Ramos (cell line): ENCODE data around the gene GPHN.
"Not testable (repeated sequence)": the region's sequence is repeated elsewhere in the genome, so short reads cannot be mapped to it uniquely, and the experiment has no call there.

ENCODE experiments used
- in situ Hi-C: fragments of 300-500 bp; cut with MboI; formaldehyde crosslinking; loops from one replicate; pipeline ENCODE4 v1.14.3; 2022; ENCODE audit warnings: low sequenced_read_pairs; ENCODE audit not compliant: unreplicated experiment

Gene GPHN

DNA sequence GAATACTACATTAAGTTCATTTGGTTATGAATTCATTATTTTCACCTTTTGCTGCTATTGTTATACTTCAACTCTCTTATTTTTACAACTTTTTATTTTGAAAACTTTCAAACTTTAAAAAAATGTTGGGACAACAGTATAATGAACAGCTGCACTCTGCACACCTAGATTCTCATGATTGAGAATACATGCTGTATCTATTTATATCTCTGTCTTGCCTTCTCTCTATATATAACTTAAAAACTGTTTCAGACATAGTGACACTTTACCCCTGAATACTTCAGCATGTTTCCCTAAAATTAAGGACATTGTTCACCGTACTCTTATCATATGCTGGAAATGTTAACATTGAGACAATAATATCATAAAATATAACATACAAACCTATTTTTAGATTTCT, 237.1 kb downstream of the GPHN start:
- in situ Hi-C loops, result no loop called here

DNA sequence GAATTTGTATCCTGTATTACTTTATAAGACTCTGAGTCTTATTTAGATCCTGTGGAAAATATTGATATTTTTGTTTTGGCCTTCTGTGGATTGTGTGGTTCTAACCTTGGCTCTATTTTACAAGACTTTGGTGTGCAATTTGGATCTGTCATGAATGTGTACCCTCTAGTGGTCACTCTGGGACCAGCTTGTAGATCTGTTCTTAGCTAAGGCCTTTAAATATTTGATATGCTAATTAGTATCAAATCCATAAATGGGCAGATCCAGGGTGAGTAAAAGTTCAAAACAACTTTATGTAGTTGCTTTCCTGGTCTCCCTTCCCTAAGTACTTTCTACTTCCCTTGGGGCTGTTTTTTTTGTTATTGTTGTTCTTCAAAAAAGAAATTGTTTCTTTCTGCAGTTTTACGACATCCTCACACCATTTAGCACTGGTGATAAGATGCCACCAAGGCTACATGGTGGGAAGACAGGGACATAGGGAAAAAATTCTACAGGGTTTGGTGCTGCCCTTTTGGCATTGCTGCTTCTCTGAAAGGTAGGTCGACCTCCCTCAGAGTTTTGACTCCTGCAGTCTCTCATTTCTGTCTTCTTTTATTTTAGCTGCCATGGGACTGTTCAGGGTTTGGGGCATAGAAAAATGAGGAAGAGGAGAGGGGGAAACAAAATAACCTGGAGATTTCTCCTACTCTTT, 238.5 kb downstream of the GPHN start:
- in situ Hi-C loops, result no loop called here

DNA sequence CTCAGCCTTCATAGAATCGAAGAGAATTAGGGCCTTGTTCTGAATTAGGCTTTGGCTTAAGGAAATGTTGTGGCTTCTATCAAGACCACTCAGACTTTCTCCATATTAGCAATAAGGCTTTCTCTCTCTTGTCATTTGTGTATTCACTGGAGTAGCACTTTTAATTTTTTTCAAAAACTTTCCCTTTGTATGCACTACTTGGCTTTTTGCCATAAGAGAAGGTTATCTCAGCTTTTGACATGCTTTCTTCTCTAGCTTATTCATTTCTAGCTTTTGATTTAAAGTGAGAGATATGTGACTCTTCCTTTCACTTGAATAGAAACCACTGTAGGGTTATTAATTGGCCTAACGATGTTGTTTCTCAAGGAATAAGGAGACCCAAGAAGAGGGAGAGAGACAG, 244.2 kb downstream of the GPHN start:
- in situ Hi-C loops, result no loop called here

DNA sequence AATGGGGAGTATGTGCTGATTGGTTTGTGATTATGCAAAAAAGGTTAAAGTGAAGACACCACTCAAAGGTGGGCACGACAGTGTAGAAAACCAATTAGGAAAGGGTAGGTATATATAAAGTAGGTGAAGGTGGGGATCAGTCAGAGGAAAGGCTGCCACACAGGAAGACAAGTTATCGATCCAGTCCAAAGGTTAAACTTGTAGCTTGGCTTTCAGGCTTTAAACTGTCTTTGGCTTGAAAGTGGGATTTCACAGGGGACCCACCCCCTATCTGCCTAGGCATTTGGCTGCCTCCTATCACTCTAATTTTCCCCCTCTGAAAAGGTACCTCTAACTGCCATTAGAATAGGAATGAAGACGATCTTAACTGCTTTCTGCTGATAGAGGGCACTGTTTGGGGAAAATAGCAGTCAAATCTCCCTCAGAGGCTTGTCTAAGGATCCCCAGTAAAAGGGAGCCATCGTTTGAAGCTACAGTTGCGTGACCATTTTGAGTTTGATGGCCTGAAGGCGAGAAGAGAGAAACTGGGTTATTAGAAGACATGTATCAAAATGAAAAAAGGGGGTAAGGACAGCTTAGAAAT, 250.2 kb downstream of the GPHN start:
- in situ Hi-C loops, result no loop called here

DNA sequence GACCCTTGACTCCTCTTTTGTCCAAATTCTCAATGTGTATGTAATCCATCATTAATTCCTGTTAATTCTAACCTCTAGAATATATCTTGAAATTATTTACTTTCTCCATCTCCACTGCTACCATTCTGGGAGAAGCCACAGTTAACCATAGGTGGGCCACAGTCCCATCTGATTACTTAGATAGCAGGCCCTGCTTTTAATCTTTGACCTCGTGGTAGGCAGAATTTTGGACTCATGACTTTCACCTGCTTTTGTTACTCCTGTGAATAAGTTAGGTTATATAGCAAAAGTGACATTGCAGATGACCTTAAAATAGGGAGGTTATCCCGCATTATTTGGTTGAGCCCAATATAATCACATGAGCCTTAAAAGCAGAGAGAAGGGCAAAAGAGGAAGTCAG, 264.2 kb downstream of the GPHN start:
- in situ Hi-C loops, result no loop called here

DNA sequence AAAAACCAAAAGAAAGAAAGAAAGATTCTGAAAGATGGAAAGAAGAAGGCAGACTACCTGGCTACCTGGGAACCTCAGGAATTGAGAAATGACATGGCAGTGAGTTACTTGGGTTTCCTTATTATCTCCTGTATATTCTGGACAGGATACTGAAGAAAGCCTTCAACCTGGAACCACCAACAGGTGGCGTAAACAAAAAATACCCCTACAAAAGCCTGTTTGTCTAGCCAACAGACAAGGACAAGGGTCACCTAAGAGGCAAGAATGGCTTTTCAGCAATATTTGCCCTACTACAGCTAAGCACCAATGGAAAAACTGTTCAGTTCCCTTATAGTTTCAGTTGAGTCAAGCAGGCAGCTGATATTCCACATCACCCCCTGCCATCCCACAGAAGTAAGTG, 274.9 kb downstream of the GPHN start:
- in situ Hi-C loops, result no loop called here

DNA sequence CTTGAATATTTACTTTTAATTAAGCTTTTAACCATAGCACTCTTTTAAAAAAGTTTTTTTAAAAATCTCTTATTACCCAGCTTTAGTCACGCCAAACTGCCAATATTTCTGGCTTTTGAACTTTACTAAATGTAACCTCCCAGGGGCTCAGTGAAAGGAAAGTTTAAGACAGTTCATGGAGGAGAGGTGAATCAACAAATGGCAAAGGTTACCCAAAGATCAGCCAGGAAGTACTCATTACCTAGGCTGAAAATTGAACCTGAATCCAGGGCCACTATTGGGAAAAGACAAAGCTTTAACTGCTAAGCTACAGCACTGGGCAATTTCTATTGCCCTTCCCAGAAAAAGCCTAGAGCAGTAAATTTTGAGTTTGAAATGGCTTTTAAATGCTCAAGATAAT, 282.2 kb downstream of the GPHN start:
- in situ Hi-C loops, result no loop called here

DNA sequence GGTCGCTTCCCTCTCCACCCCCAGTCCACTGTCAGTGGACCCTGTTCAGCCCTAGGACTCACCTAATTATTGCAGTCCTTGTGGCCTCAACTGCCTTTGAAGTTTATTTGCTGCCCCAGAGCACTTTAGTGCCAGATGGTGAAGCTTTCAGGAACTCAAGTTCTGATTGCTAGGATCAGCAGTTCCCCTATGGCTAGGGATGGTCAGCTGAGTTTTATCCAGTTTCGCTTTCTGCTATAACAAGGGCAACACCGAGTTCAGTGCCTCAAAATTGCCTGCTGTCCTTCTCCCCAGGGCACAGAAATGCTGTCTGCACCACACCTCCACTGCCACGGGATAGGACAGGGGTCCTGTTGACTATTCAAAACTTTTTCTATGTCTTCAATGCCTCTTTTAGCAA, 295.0 kb downstream of the GPHN start:
- in situ Hi-C loops, result no loop called here

DNA sequence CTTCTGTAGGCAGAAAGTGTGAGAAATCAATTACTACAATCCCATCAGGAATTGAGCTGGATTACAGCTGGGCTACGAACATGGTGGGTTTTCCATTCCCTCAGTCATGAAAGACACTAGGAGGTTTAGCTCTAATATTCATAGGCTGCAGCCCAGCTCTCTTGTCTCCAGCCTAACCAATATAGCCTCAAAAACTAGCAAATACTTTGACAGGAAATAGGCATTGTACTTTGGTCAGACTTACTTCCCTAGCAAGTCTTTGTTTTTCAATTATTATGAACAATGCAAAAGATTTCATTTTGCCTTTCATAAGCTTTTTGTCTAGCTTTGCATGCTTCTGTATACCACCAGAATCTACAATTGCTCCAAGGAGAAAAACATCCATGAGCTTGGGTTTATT, 296.2 kb downstream of the GPHN start:
- in situ Hi-C loops, result no loop called here

DNA sequence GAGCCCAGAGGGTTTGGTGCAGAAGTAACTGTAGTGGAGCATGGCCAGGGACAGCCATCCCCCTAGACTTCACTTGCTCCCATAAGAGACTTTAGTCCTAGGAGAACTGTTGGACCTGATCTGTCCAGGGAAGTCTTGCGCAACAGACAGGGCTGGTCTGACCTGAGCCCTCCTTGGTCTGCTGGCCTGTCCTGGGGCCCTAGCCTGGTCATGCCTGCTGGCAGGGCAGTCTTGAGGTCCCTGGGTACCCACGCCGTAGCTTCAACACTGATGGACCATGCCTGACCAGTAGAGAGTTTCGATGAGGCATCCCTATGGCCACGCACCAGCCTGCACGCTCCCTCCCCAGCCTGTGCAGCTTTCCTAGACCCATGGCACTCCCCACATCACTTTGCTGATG, 305.7 kb downstream of the GPHN start:
- in situ Hi-C loops, result no loop called here

DNA sequence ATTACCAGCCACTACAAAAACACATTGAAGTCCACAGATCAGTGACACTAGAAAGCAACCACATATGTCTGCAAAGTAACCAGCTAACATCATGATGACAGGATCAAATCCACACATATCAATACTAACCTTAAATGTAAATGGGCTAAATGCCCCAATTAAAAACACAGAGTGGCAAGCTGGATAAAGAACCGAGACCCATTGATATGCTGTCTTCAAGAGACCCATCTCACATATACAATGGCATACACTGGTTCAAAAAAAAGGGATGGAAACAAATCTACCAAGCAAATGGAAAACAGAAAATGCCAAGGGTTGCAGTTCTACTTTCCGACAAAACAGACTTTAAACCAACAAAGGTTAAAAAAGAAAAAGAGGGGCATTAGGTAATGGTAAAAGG, 307.7 kb downstream of the GPHN start:
- in situ Hi-C loops, result no loop called here

DNA sequence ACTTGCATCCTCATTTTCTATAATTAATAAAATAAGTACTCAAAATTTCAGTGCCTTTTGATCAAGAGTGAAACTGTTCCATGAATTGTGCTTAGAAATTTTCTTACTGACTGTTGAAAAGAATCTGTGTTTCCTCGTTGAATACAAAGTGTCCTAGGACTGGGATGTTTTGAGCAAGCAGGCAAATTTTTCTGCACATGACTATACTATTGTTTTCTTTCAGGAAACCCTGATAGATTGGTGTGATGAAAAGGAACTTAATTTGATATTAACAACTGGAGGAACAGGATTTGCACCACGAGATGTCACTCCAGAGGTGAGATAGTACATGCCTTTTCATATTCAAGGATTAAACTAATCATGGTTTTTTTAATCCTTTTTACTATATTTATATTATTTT, 316.3 kb downstream of the GPHN start:
- in situ Hi-C loops, result no loop called here

DNA sequence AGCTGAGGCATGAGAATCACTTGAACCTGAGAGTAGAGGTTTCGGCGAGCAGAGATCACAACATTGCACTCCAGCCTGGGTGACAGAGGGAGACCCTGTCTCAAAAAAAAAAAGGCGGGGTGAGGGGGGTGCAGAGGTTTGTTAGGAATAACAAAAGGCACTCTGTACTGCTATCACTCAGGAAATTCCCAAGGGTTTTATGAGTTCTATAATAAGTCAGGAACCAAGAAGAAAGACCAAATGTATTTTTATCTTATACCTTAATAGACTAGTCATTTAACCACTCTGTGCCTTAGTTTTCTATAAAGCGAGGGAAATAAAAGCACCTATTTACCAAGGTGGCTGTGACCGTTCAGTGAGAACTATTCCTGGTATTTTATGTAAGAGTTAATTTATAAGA, 319.2 kb downstream of the GPHN start:
- in situ Hi-C loops, result no loop called here

DNA sequence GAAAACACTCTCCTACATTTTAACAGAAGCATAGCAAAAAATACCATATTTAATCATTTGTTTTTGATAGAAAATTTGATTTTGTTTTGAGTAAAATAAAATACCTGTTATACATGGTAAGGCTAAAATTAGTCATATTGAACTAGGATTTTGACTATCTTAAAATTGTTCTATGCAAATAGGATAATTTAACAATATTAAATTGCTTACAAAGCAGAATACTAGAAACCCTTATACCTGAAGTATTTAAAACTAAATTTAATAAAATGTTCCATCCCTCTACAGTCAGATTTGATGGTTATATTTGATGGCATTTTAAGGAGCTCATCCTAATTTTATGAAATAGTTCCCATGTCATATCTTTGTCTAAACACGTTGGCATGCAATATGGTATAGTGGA, 323.2 kb downstream of the GPHN start:
- in situ Hi-C loops, result no loop called here

DNA sequence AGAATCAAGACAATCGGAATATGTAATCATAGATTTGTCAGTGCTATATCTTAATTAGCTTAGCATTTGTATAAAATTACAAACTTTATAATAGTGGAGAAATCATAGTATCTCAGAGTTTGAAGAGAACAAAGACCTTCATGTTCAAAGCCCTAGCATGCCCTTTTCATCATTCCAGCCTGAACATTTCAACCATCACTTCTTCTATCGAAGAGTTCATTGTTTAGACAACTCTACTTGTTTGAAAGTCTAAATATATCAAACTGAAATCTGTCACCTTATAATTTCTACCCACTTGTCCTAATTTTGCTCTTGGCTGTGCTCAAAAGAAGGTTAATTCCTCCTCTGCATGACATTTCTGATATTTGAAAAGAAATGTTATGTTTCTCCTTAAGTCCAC, 325.9 kb downstream of the GPHN start:
- in situ Hi-C loops, result no loop called here

DNA sequence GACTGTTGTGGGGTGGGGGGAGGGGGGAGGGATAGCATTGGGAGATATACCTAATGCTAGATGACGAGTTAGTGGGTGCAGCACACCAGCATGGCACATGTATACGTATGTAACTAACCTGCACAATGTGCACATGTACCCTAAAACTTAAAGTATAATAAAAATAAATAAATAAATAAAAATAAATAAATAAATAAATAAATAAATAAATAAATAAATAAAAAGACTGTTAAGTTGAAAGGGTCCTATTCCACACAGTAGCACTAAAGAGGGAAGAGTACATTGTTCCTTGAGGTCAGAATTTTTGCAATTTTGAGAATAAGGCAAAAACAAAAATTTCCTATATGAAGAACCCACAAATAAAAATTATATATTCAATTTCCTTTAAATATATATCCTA, 329.5 kb downstream of the GPHN start:
- in situ Hi-C loops, result not testable (repeated sequence)

DNA sequence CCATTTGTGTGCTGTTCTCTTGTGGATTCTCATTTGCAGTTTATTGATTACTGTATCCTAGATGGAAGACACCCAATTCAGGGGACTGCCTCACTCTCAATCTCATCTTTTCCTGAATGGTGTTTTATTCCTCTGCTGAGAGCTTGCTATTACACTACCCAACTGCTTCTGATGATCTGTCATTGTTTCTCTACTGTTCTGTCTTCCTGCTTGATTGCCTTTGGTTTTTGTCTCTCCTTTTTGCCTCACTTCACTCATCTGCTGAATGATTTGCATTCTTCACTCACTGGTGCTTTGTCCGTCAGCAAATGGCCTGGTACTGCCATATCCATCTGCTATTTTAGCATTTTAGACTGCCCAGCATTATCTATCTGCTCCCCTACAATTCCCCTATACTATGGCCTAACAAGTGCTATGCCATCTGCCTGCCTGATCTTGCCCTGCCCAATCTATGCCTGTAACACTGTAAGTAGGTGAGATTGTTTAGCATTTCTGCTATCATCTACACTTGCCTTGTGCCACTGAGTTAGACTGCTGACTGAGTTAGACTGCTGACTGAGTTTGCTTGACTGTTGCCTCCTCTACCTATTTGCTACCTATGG, 335.1 kb downstream of the GPHN start:
- in situ Hi-C loops, result no loop called here

DNA sequence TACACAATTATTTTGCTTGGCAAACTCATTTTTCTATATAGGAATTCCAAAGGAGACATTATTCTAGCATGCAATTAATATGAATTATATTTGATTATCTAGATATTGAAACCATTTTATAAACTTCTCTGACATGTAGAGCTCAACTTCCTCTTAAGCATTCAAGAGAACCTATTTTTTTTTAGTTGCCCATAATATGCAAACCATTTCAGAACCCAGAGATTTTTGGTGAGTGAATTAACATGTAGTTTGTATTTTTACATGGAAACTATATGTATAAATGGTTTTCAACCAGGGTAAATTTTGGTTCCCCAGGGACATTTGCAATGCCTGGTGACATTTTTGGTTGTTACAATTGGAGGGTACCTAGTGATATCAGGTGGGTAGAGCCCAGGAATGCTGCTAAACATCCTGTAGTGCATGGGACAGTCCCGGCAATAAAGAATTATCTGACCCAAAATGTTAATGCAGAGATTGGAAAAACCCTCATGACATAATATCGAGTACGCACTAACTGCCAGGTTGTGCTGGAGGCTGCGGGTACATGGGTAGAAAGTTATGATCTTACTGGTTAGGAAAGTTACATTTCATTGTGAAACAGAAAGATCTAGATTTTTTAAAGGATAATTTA, 342.4 kb downstream of the GPHN start:
- in situ Hi-C loops, result no loop called here

DNA sequence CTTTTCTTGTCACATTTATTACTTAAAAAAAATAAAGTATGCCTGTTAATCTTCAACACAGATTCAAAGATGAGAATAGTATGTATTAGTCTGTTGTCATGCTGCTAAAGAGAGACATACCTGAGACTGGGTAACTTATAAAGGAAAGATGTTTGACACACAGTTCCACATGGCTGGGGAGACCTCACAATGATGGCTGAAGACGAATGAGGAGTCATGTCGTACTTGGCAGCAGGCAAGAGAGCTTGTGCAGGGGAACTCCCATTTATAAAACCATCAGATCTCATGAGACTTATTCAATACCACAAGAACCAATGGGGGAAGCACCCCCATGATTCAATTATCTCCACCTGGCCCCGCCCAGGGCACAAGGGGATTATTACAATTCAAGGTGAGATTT, 345.4 kb downstream of the GPHN start:
- in situ Hi-C loops, result no loop called here

DNA sequence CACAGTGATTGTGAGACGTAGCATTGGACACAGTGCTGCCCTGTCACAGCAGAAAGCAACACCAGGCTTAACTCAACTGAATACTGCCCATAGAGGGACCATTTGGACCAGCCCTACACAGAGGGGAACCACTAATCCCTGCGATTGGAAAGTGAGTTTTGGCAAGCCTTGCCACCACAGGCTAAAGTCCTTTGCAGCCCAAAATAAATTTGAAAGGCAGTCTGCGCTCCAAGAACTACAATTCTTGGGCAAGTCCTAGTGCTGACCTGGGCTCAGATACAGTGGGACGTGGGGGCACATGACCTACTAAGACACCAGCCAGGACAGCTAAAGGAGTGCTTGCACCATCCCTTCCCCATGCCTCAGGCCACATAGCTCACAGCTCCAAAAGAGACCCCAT, 349.9 kb downstream of the GPHN start:
- in situ Hi-C loops, result no loop called here

DNA sequence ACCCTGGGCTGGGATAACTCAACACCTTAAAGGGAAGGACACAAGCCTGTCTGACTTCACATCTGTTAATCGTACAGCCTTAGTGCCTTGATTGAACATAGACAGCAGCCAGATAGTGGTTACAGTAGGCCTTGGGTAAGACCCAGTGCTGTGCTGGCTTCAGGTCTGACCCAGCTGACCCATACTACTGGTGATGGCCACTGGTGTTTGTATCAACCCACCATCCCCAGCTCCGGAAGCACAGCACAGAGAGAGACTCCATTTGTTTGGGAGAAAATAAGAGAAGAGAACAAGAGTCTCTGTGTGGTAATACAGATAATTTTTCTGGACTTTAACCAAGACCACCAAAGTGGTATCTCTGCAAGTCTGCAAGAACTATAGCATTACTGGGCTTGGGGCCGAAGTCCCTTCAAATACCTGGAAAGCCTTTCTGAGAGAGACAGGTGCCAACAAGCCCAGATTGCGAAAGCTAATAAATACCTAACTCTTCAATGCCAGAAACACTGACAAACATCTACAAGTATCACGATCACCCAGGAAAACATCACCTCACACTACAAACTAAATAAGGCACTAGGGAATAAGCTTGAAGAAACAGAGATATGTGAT, 351.2 kb downstream of the GPHN start:
- in situ Hi-C loops, result no loop called here
